IMR-90 (cell line): ENCODE data around the gene IL4.

Experiments used
- BHLHE40 ChIP-seq: fragments of 150-350 bp; IDR thresholded peaks from 2 replicates; pipeline ENCODE4 v1.6.1; 2016; ENCODE audit warnings: mild to moderate bottlenecking, low read depth, low read length
- CEBPB ChIP-seq: IDR thresholded peaks from 2 replicates; pipeline ENCODE4 v1.6.1; 2012; ENCODE audit warnings: low read depth, low read length, improper control_type of control experiment
- CTCF ChIP-seq: conservative IDR thresholded peaks from 2 replicates; pipeline ENCODE4 v1.5.1; 2012; ENCODE audit warnings: mild to moderate bottlenecking, low read depth, low read length, improper control_type of control experiment
- ELK1 ChIP-seq: fragments of 150-350 bp; IDR thresholded peaks from 2 replicates; pipeline ENCODE4 v1.6.1; 2016; ENCODE audit warnings: low read depth, mild to moderate bottlenecking, low read length, moderate library complexity, borderline replicate concordance
- FOS ChIP-seq: fragments of 150-350 bp; IDR thresholded peaks from 2 replicates; pipeline ENCODE4 v1.6.1; 2016; ENCODE audit warnings: low read depth, low read length
- MAZ ChIP-seq: IDR thresholded peaks from 2 replicates; pipeline ENCODE4 v1.6.1; 2012; ENCODE audit warnings: low read depth, mild to moderate bottlenecking, low read length, improper control_type of control experiment, moderate library complexity, borderline replicate concordance
- MXI1 ChIP-seq: IDR thresholded peaks from 2 replicates; pipeline ENCODE4 v1.6.1; 2012; ENCODE audit warnings: low read depth, mild to moderate bottlenecking, low read length, moderate library complexity, borderline replicate concordance
- POLR2A ChIP-seq: IDR thresholded peaks from 2 replicates; pipeline ENCODE4 v1.6.1; 2012; ENCODE audit warnings: mild to moderate bottlenecking, low read depth, low read length
- RAD21 ChIP-seq: IDR thresholded peaks from 2 replicates; pipeline ENCODE4 v1.6.1; 2012; ENCODE audit warnings: low read length, improper control_type of control experiment
- RCOR1 ChIP-seq: IDR thresholded peaks from 2 replicates; pipeline ENCODE4 v1.6.1; 2012; ENCODE audit warnings: mild to moderate bottlenecking, low read length, improper control_type of control experiment; ENCODE audit not compliant: insufficient replicate concordance
- SMC3 ChIP-seq: fragments of 150-350 bp; IDR thresholded peaks from 2 replicates; pipeline ENCODE4 v1.6.1; 2016; ENCODE audit warnings: low read depth, mild to moderate bottlenecking, antibody characterized with exemption, low read length, moderate library complexity
- TF ChIP-seq, protein P1 (sequence below): fragments of 150-350 bp; IDR thresholded peaks from 2 replicates; pipeline ENCODE4 v1.6.1; 2017; ENCODE audit warnings: mild to moderate bottlenecking, antibody characterized with exemption, low read length, low read depth

DNA sequence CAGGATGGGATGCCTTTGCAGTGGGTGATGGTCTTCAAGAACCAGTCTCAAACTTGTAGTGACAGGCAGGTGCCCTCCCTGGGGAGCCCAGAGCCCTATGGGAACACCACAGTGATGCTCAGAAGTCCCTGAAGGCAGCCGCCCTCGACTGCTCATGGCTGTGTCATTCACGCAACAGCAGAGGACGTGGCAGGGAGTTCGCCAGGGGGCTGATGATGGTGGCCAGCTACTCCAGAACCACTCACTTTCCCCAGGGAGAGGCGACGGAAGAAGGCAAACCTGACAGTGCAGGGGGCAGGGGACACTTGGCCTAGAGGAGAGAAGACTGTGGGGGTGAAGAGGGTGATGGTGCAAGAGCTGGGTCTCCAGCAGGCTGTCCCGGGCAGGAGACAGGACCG, 11.8 kb upstream of the IL4 start:
- TF ChIP-seq CTCF: no peak
- TF ChIP-seq POLR2A: no peak
- no peak for TF ChIP-seq CEBPB
- TF ChIP-seq RAD21: no peak
- TF ChIP-seq ELK1: no peak
- TF ChIP-seq SMC3: no peak
- no peak for TF ChIP-seq RCOR1
- no peak for TF ChIP-seq MXI1
- no peak for TF ChIP-seq MAZ
- TF ChIP-seq, protein P1, sequence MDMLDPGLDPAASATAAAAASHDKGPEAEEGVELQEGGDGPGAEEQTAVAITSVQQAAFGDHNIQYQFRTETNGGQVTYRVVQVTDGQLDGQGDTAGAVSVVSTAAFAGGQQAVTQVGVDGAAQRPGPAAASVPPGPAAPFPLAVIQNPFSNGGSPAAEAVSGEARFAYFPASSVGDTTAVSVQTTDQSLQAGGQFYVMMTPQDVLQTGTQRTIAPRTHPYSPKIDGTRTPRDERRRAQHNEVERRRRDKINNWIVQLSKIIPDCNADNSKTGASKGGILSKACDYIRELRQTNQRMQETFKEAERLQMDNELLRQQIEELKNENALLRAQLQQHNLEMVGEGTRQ: no peak
- TF ChIP-seq BHLHE40: no peak
- no peak for TF ChIP-seq FOS
